ENCODE measurements around the gene TACC3.

TACC3 gene

DNA sequence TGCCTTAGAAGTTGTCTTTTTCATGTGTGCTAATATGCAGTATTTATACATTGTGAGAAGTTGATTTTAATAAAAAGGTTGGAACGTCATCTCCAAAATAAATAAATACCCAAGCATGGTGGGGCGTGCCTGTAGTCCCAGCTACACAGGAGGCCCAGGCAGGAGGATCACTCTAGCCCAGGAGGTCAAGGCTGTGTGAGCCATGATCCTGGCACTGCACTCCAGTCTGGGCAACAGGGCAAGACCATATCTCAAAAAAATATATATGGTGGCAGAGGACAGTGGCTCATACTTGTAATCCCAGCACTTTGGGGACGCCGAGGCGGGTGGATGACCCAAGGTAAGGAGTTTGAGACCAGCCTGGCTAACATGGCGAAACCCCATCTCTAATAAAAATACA is 15.6 kb upstream of the TACC3 start:
- no peak for DNase-seq

- no peak for DNase-seq
These were observed 15.0 kb upstream of the TACC3 start for GRCh38 chr4:1706358-1706757.

- no peak for DNase-seq
These were observed 12.7 kb upstream of the TACC3 start for GRCh38 chr4:1708581-1708980.

DNA sequence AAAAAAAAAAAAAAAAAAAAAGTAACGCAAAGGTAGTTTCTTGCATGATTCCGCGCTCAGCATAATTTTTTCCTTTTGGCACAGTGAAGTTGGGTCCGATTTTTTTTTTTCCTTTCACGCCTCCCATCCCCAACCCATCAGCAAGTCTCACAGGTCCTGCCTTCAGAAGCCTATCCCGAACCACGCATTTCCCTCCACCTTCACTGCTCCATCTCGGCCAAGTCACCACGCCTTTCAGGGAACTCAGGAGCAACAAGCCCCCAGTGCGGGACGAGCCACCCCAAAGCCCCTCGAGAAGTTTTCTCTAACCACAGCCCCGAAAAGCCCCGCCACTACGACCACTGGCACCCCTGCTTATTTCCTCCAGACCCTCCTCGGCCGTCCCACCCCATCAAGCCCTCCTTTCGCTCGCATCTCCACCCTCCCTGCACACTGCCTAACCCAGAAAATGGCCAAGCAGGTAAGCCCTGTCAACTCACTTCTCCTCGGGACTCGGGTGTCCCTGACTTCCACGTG is 10.2 kb upstream of the TACC3 start:
- DNase-seq: no peak

DNA sequence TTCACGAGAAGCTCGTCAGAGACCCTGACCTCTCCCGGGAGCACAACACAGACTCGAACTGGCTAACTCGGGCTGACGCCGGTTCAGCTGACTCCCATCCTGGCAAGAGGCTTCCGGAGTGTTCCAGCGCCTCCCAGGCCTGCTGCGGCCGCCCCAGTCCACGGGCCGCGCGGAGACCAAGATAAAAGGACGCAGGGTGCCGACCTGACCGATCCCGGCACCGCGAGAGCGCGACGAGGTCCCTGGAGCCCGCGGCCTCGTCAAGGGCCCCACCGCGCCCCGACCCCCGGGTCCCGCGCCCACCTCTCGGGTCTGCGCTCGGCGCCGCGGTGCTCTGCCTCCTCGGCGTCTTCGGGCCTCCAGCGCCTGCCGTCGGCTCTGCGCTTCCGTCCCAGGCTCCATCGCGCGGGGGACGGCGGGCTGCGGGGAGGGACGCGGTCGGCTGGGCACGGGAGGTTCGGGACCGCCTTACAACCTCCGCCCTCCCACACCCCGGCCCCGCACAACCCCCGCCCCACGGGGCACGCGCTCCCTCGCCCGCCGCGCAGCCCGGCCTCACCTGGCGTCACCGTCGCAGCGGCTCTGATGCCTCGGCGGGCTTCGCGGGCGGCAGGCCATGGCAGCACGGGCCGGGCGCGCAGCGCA is 9.6 kb upstream of the TACC3 start:
- no peak for DNase-seq

DNA sequence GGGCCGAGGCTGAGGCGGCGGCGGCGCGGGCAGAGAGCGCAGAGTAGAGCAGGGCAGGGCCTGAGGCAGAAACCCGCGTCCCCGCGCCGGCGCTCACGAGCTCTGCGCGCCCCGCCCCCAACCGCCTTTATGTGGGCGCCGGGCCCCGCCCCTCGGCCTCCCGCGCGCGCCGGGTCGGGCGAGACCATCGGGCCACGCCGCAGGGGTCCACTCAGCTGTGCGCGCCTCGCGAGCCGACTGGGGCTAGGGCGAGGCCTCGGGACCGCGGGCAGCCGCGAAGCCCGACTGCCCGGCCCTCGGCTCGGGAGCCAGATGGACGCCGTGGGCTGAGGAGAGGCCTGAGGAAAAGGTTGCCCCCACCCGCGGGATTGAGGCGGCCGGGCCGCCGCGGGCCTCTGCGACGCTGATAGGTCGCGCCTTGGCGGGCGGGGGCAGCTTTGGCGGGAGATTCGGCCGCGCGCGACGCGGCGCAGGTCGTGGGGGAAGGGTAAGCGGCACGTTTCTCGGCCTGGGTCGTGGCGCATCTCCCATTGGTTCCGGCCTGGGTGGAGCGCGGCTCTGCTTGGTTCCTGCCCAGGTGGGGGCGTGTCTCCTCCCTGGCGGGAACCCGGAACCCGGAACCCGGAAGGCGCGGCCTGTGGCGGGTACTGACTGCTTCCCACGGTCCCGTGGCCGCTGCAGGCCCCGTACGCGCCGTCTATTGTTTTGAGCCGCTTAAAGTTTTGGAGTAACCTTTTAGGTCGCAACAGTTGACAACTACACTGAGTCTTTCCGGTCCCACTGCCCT is 8.9 kb upstream of the TACC3 start, which contains the start of gene SLBP:
SLBP (minus strand) TSS at position 104 of the 787 bp plus-strand sequence. CDS start 131 bp downstream, outside the sequence.
- peak; percentile 94 for DNase-seq

DNA sequence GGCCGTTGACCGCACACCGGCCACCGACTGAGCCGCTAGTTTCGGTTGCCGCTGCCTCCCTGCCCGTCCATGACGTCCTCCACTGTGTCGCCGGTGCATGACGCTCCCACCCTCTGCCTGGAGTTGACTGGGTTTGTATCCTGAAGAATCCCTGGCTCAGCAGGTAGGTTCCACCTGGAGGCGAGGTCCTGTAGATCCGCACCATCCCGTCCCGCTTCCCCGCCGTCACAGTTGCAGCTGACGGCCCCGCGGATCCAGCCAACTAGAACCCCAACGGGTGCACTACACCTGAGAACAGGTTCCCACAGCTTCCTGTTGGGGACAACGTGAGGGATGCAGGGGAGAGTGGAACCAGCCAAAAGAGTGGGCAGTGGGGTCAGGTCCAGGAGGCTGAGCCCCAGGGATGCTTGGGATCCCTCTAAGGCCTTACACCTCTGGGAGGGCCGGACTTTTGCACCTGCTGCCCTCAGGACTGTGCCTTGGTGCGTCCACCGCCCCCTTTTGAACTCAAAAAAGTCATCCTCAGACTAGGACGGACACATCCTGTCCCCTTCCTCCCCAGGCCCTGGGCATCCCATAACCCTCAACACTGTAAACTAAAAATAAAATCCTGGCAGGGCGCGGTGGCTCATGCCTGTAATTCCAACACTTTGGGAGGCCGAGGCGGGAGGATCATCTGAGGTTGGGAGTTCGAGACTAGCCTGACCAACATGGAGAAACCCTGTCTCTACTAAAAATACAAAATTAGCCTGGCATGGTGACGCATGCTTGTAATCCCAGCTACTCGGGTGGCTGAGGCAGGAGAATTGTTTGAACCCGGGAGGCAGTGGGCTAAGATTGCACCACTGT is 8.1 kb upstream of the TACC3 start:
- DNase-seq: peak; percentile 33

GRCh38 chr4:1714303-1715001 is 6.9 kb upstream of the TACC3 start:
- peak; percentile 12 for DNase-seq

GRCh38 chr4:1715002-1715758 is 6.1 kb upstream of the TACC3 start:
- DNase-seq: no peak

DNA sequence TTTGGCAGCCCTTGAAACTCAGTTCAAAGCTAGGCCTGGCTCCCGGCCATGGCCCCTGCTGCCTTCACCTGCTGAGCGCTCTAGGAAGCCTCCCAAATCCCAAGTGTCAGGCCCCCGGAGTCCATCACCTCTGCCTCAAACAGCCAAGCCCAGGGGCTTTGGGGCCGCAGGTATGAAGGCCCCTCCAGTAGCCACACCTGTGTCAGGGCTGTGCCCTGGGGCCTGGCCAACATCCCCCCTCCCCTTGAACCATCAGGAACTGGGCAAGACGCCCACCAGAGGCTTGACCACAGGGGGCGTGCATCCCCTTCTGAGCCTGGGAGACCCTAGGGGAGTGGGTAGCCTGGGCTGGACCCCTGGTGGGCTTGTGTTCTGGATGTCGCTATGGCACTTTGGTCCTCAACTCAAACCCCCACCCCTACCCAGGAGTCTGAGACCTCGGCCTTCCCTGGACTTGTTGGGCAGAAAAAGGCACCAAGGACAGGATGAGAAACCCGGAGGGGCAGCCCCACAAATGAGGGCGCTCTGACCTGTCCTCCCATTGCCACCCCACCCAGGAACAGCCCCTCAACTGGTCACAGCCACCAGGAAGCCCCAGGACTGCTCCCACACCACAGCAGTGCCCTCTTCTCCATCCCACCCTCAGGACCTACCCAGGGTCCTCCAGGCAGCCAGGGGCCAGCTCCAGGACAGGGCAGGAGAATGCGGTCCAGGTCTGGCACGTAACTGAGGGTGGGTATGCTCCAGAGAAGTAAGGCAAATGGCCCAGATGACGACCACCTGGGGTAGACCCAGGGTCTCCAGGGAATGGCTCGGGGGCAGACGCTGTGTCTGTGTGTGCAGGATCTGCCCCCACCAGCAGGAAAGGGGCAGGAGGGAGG is 5.0 kb upstream of the TACC3 start:
- peak; percentile 16 for DNase-seq

- DNase-seq: peak; percentile 62
These were observed 3.9 kb upstream of the TACC3 start for GRCh38 chr4:1717129-1718094.

DNA sequence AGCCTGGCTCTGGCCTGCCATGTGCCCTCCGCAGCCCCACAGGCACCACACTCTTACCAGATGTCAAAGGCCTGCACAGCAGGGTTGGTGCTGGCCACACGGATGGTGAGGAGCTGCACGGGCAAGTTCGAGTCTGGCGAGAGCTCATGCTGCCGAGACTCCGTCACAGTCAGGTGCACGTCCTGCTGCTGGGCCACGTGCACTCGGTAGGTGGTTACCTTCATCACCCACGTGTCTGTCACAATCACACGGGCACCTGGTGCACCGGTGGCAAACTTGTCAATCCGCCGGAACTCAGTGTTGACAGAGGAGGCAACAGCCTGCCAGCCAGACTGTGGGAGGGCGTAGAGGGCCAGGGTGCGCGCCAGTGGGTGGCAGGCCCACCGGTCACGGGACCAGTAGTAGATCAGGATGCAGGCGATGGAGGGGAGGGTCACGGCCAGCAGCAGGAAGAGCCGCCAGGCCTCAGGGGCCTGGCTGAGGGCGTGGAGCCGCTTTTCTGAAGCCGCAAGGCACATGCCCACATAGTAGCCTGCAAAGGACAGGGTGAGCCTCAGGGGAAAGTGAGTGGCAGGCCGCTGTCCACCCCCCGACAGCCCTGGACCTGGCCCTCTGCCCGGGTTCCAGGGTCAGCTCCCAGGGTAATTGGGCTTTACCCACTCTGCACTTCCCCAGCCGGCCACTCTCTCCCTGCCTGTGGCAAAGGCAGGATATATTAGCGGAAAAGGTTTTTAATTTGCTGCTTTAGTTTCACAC is 3.0 kb upstream of the TACC3 start:
- no peak for DNase-seq

GRCh38 chr4:1720163-1720983 is 948 bp upstream of the TACC3 start:
- no peak for DNase-seq

DNA sequence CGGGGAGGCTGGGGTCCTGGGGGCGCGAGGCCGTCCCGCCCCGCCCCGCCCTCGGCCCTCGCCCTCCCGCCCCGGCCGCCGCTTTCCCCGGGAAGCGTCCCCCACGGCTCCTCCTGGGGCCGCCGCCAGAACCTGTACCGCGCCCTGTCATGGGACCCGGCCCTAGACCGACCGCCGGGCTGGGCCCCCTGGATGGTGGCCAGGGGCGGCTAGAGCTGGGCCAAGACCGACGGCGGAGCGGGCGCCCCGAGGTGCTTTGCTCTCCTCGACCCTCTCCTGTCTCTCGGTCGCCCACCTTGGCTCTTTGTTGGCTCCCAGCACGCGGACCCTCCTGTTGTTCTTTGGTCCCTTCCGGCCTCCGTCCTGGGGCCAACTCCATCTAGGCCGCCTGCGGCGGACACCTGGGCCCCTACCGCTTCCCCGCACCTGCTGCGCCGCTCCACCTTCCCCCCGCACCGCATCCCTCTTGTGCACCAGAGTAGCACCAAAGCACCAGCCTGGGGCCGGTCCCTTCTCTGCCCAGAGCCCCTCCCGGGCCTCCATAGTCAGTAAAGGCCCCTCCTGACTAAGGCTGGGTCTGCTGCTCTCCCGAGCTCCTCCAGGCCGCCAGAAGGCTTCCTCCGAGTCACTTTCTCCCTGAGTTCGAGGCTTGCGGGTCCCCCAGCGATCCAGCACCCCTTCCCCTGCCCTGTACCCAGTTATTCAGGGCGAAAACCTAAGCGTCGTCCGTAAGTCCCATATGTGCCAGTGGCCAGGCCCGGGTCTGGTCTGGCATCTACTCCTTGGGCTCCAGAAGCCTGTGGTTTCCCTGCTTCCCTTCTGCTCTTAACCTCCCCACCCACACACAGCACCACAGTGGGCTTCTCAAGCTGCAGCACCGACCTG is 587 bp downstream of the TACC3 start:
- no peak for DNase-seq

DNA sequence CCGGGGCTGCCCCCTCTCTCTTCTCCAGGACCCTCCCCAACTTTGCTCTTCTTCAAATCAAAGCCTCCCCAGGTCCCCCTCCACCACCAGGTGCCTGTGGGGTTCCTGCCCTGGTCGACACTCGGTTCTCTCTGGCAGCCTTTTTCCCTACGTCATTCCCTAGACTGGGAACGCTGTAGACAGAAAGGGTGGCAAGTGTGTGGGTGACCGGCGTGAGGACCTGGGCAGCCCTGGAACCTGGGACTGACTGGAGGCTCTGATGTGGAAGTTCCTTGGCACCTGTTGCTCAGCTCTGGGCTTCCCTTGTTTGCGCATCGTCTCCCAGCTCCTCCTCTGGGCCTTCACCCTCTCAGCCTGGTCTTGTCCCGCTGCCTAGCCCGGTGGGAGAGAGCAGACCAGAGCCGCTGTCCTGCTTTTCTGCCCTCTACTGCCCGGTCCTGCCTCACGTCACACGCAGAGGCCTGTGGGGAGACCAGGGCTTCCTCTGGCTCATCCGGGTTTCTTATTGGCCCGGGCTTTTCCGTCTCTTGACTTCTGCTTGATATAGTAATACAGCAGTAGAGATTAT is 1.3 kb downstream of the TACC3 start:
- no peak for DNase-seq

GRCh38 chr4:1723131-1723801 is 1.9 kb downstream of the TACC3 start:
- DNase-seq: no peak
